ENCODE measurements around the gene SUCO.

DNA sequence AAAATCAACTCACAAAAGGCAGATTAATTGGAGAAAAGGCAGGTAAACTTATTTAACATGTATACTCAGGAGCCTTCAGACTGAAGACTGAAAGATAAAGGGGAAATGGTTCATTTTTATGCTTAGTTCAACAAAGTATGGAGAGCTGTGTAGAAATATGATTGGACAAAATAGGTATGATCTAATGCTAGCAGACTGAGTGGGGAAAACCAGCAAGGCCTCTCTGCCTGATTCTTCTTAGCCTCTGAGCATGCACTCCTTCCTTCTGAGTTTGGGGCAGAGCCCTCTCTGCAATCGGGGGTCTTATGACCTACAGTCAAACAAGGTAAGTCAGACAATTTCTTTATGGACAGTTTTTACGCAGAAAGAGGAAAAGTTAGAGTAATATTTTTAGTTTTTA lies 38.8 kb upstream of the SUCO start:
- no peak for TF ChIP-seq SMC3 (IDR thresholded peaks at IDR 0.05; ENCODE audit: low read depth, low read length)
- TF ChIP-seq, protein P1, sequence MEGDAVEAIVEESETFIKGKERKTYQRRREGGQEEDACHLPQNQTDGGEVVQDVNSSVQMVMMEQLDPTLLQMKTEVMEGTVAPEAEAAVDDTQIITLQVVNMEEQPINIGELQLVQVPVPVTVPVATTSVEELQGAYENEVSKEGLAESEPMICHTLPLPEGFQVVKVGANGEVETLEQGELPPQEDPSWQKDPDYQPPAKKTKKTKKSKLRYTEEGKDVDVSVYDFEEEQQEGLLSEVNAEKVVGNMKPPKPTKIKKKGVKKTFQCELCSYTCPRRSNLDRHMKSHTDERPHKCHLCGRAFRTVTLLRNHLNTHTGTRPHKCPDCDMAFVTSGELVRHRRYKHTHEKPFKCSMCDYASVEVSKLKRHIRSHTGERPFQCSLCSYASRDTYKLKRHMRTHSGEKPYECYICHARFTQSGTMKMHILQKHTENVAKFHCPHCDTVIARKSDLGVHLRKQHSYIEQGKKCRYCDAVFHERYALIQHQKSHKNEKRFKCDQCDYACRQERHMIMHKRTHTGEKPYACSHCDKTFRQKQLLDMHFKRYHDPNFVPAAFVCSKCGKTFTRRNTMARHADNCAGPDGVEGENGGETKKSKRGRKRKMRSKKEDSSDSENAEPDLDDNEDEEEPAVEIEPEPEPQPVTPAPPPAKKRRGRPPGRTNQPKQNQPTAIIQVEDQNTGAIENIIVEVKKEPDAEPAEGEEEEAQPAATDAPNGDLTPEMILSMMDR (IDR thresholded peaks at IDR 0.05), result no peak
- no peak for TF ChIP-seq GATA2 (CRISPR knock-in tag; IDR thresholded peaks at IDR 0.05)
- no peak for TF ChIP-seq EZH2phosphoT487 (IDR thresholded peaks at IDR 0.05; ENCODE audit: borderline replicate concordance, low read depth)
- no peak for TF ChIP-seq YY1 (IDR thresholded peaks at IDR 0.05; ENCODE audit: low read depth)
- TF ChIP-seq, protein P2, sequence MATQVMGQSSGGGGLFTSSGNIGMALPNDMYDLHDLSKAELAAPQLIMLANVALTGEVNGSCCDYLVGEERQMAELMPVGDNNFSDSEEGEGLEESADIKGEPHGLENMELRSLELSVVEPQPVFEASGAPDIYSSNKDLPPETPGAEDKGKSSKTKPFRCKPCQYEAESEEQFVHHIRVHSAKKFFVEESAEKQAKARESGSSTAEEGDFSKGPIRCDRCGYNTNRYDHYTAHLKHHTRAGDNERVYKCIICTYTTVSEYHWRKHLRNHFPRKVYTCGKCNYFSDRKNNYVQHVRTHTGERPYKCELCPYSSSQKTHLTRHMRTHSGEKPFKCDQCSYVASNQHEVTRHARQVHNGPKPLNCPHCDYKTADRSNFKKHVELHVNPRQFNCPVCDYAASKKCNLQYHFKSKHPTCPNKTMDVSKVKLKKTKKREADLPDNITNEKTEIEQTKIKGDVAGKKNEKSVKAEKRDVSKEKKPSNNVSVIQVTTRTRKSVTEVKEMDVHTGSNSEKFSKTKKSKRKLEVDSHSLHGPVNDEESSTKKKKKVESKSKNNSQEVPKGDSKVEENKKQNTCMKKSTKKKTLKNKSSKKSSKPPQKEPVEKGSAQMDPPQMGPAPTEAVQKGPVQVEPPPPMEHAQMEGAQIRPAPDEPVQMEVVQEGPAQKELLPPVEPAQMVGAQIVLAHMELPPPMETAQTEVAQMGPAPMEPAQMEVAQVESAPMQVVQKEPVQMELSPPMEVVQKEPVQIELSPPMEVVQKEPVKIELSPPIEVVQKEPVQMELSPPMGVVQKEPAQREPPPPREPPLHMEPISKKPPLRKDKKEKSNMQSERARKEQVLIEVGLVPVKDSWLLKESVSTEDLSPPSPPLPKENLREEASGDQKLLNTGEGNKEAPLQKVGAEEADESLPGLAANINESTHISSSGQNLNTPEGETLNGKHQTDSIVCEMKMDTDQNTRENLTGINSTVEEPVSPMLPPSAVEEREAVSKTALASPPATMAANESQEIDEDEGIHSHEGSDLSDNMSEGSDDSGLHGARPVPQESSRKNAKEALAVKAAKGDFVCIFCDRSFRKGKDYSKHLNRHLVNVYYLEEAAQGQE (IDR thresholded peaks at IDR 0.05; ENCODE audit: low read depth, low read length), result no peak
- TF ChIP-seq POLR2AphosphoS5 (IDR thresholded peaks at IDR 0.05; ENCODE audit: low read depth, low read length), result no peak
- TF ChIP-seq TAF1 (IDR thresholded peaks at IDR 0.05; ENCODE audit: borderline replicate concordance, low read depth, low read length), result no peak
- TF ChIP-seq SIN3A (IDR thresholded peaks at IDR 0.05; ENCODE audit: borderline replicate concordance, low read depth, low read length), result no peak
- no peak for TF ChIP-seq FOXM1 (IDR thresholded peaks at IDR 0.05; ENCODE audit: low read depth)

All from SK-N-SH (cell line).